Measurements from ENCODE around the gene LETM1.

LETM1 gene

GRCh38 chr4:1871471-1872021, 15.6 kb upstream of the LETM1 start:
- DNase-seq, result no peak

- peak; percentile 88 for DNase-seq
Measured at GRCh38 chr4:1870578-1871443, 14.9 kb upstream of the LETM1 start, which contains the start of gene NSD2. Gene NSD2 (plus strand): TSS chr4:1871393. CDS start chr4:1900655, 29,262 bp downstream.

GRCh38 chr4:1870328-1870577, 14.3 kb upstream of the LETM1 start:
- DNase-seq, result peak; percentile 75

GRCh38 chr4:1869530-1870327, 13.8 kb upstream of the LETM1 start:
- DNase-seq, result no peak

GRCh38 chr4:1868912-1869311, 13.0 kb upstream of the LETM1 start:
- DNase-seq, result no peak

- DNase-seq, result no peak
Measured at GRCh38 chr4:1868293-1868692, 12.3 kb upstream of the LETM1 start.

- no peak for DNase-seq
Measured at GRCh38 chr4:1866189-1866661, 10.3 kb upstream of the LETM1 start.

GRCh38 chr4:1864076-1865008, 8.4 kb upstream of the LETM1 start:
- no peak for DNase-seq

GRCh38 chr4:1863297-1864033, 7.5 kb upstream of the LETM1 start:
- no peak for DNase-seq

GRCh38 chr4:1862961-1863296, 7.0 kb upstream of the LETM1 start:
- DNase-seq, result no peak

- DNase-seq, result no peak
Measured at GRCh38 chr4:1862055-1862911, 6.3 kb upstream of the LETM1 start.

- no peak for DNase-seq
Measured at GRCh38 chr4:1859389-1859753, 3.4 kb upstream of the LETM1 start.

- DNase-seq, result no peak
Measured at GRCh38 chr4:1857931-1858330, 2.0 kb upstream of the LETM1 start.

GRCh38 chr4:1856943-1857699, 1.2 kb upstream of the LETM1 start:
- DNase-seq, result no peak

GRCh38 chr4:1855333-1856070, 454 bp downstream of the LETM1 start:
- no peak for DNase-seq

GRCh38 chr4:1854752-1855151, 1.2 kb downstream of the LETM1 start:
- no peak for DNase-seq

GRCh38 chr4:1852904-1853623, 2.9 kb downstream of the LETM1 start:
- DNase-seq, result no peak

GRCh38 chr4:1851575-1852410, 4.2 kb downstream of the LETM1 start:
- DNase-seq, result no peak

Data from fibroblast of upper back skin (primary cell).